Sigmoid colon (tissue), 4 donors: Measurements from ENCODE around the gene GOPC.

Experiments
- CTCF ChIP-seq, 4 experiments: fragments of 450-650 bp in 3 of 4; fragments of 200-600 bp in 1 of 4; IDR thresholded peaks; one replicate each; pipeline ENCODE4 v1.5.1; 2016 to 2019; ENCODE audit warnings: antibody characterized with exemption in 4 of 4, mild to moderate bottlenecking in 3 of 4, moderate library complexity in 2 of 4
- POLR2AphosphoS5 ChIP-seq, 4 donors: sonication (generic); formaldehyde crosslinking; IDR thresholded peaks; one replicate each; pipeline ENCODE4 v1.6.1; 2017; ENCODE audit warnings: antibody characterized with exemption in 4 of 4

DNA sequence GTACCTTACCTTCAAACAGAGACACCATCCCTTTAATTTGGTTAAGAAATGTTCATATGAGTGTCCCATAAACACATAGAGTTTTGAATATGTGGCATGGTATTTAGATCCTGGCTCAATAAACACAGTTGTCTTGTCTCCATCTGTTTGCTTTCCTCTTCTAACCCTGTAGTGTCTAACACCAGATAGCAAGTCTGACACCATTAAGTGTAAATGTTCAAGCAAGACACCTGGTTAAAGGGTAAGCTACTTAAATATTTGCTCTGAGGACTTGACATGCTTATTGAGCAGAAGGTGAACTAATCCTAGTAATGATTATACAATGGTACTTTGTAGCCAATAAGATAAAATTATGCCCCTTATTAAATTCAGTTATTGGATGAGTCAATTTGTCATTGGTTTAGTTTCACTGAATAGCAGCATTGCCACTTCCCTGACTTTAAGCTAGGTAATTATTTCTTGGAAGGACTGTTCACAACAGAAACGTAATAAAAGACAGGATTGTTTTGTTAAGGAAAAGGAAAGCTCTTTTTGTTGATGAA is 26.9 kb upstream of the GOPC start:
- TF ChIP-seq CTCF (IDR thresholded peaks at IDR 0.05) = no peak
- TF ChIP-seq POLR2AphosphoS5 (IDR thresholded peaks at IDR 0.05) = no peak
